Stomach (tissue), 4 donors: Measurements from ENCODE around the gene AGAP1.

Experiments used
- CTCF ChIP-seq, 7 experiments: fragments of 450-650 bp in 4 of 7; fragments of 200-600 bp in 3 of 7; sonication (generic) in 3 of 7; IDR thresholded peaks; one replicate each; pipeline ENCODE4 v1.5.1; 2016 to 2019; ENCODE audit warnings: antibody characterized with exemption in 7 of 7, control low read depth in 2 of 7, mild to moderate bottlenecking in 1 of 7
- POLR2A ChIP-seq, 4 donors: fragments of 450-650 bp; IDR thresholded peaks; one replicate each; pipeline ENCODE4 v1.6.1; 2016; ENCODE audit warnings: antibody characterized with exemption in 4 of 4, control low read depth in 2 of 4, mild to moderate bottlenecking in 1 of 4, moderate library complexity in 1 of 4
- POLR2AphosphoS5 ChIP-seq, 3 donors: sonication (generic); formaldehyde crosslinking; IDR thresholded peaks; one replicate each; pipeline ENCODE4 v1.6.1; 2016; ENCODE audit warnings: antibody characterized with exemption in 3 of 3

- TF ChIP-seq POLR2A (IDR thresholded peaks at IDR 0.05) (no peak), CTCF (IDR thresholded peaks at IDR 0.05) (no peak), POLR2AphosphoS5 (IDR thresholded peaks at IDR 0.05) (no peak)
These were observed 118.5 kb downstream of the AGAP1 start for GRCh38 chr2:235612181-235612950.
